NCI-H1694 (cell line): ENCODE data around the gene VTN.

Source experiments
- DNase-seq: peaks from one replicate; lab custom pipeline; 2025; lab: John Stamatoyannopoulos, UW

VTN gene, protein sequence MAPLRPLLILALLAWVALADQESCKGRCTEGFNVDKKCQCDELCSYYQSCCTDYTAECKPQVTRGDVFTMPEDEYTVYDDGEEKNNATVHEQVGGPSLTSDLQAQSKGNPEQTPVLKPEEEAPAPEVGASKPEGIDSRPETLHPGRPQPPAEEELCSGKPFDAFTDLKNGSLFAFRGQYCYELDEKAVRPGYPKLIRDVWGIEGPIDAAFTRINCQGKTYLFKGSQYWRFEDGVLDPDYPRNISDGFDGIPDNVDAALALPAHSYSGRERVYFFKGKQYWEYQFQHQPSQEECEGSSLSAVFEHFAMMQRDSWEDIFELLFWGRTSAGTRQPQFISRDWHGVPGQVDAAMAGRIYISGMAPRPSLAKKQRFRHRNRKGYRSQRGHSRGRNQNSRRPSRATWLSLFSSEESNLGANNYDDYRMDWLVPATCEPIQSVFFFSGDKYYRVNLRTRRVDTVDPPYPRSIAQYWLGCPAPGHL

GRCh38 chr17:28370035-28370743, at the start of gene VTN:
Gene VTN (minus strand): TSS chr17:28370307. CDS start chr17:28370203, 104 bp downstream.
- no peak for DNase-seq

DNA sequence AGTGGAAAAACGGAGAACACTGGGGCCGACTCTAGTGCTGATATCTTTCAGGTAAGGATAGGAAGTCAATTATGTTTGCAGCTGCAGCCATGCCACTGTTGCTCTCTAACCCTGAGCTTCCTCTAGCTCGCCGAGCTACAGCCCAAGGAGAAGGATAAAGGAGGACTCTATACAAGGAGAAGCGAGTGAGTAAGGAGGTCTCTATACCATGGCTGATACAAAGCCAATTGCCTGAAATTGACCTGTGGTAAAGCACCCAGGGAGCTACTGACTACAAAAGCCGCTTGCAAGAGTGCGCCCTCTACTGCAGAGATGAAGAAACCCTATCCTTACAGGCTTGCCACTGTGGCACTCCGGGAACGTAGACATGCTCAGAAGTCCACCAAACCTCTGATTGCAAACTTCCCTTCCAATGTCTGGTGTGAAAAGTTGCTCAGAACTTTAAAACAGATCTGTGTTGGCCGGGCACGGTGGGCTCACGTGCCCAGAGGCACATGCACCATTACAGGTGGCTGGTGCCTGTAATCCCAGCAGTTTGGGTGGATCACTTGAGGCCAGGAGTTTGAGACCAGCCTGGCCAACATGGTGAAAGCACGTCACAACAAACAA, 46.7 kb upstream of the VTN start:
- DNase-seq, result peak; percentile 79

DNA sequence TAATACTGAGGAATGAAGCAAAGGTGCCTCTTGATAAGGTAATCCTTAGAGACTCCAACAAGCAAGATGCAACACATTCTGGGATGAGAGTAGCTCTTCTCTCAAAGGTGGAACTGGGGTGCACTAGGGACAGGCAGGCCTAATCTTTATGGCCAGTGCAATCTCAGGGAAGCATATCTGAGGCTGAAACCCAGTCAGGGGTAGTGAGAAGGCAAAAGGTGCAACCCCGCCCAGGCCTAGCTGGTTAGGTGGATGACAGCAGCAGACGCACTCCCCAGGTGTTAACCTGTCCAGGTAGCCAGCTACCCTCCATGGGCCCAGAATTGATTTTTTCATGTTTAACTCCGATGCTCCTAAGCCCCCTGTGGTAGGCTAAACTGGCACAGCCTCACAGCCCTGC, 45.8 kb upstream of the VTN start:
- no peak for DNase-seq

GRCh38 chr17:28413804-28414203, 43.7 kb upstream of the VTN start:
- no peak for DNase-seq

DNA sequence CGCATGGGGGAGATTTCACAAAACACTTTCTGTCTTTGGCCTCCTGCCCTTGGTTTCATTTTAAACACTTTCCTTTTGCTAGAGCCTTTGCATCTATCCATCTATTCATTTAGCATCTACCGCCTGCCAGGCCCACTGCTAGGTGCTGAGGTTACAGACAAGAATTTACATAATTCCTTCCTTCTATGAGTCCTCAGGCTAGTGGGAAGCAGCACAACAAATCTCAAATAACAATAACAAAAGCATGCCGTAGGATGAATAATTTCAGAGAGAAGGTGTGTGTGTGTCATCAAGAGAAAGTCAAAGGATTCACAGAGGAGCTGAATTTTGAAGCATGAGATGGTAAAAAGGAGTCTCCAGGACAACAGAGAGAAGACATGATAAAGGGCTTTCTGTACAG, 42.0 kb upstream of the VTN start:
- no peak for DNase-seq

DNA sequence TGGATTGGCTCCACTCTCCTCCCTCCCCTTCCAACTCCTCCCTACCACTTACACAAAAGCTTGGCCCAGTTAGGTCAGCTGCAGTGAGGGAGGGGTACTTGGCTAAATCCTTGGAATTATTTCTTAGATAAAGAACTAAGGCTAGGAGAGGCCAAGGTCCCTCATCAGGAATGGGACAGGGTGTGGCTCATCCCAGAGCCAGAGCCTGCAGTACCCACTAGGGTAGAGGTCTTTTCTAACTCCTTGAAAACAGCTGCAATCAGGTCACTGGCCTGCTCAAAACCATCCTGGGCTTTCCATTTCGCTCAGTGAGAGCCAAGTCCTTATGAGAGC, 37.8 kb upstream of the VTN start:
- DNase-seq, result no peak

DNA sequence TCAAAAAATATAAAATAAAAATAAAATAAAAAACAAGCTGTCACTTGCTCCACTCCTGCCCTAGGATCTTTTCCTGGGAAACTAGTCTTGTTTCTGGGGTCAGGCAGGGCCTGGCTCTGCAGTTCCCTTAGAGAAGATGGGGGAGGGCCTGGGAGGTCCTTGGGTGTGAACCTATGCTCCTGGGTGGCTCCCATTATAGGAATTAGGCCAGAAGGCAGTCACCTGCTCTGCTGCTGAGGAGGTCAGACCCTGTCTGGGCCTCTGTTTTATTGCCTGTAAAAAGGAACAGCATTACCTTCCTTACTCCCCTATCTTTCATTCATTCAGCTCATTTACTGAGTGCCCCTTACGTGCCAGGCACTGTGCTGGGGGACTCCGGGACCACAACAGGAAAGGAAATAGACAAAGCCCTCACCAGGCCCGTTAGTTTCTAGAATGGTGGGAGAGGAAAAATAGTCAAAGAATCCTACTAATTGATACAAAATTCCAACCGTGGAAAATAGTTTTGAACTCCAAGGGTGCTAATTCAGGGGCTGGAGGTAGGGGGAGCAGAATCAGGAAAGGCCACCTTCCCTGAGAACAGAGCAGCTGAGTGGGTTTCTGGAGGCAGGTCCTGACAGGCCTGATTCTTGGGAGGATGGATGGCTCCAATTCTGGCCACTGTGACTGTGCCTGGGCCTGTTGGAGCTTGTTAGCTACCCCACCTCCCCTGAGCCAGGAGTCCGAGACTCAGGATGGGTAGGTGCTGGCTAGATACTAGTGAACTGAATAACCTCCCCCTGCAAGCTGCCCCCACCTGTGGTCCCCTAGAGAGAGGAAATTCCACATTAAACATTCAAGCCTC, 37.2 kb upstream of the VTN start:
- DNase-seq, result peak; percentile 78

DNA sequence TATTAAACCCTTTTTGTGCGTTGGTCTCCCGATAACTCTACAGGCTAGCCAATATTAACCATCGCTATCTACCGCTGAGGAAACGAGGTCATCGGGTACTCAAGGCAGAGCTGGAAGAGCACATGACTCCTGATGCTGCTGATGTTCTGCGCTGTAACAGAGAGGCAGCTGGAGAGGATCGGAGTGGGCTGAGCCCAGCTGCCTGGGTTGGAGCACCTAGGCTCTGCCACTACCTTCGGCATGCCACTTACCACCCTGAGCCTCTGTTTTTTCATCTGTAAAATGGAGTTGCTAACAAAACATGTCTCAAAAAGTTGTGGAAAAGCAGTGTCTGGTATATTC, 36.3 kb upstream of the VTN start:
- peak; percentile 10 for DNase-seq

- peak; percentile 33 for DNase-seq
Observed at GRCh38 chr17:28405632-28406472, 35.7 kb upstream of the VTN start, which contains the start of gene SLC46A1. Gene SLC46A1 (minus strand): TSS chr17:28406212. CDS start chr17:28406114, 98 bp downstream.

DNA sequence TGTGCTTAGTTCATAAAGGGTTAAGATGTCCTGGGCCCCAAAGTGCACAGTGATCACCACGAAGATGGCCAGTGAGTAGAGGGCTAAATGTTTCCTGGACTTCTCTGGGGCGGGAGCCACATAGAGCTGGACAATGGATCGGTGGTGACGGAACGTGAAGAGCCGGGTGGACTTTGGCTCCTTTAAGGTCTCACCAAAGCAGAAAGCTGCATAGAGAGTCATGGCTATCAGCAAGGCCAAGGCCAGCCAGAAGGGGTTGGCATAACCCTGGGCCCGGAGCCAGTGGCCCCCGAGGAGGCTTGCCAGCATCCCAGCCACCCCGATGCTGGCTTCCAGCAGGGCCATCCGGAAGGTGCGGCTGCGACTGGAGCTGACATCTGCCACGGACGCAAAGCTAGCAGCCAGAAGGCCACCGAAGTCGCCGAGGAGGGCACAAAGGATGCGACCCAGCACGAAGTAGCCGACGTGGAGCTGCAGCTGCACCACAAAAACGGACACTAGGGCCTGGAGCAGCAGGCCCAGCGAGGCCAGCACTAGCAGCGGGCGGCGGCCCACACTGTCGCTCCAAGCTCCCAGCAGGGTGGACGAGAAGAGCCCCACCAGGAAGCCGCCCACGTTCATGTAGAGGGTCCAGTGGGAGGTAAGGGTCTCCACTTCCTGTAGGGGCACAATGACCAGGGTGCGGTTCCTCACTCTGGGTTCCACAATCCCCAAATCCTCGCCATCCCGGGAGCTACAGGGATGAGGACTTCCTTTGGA, 34.9 kb upstream of the VTN start:
- no peak for DNase-seq

- DNase-seq, result no peak
Observed at GRCh38 chr17:28404461-28404811, 34.3 kb upstream of the VTN start.

GRCh38 chr17:28404007-28404406, 33.9 kb upstream of the VTN start:
- DNase-seq, result no peak

- no peak for DNase-seq
Observed at GRCh38 chr17:28402844-28403243, 32.7 kb upstream of the VTN start.

GRCh38 chr17:28402224-28402630, 32.1 kb upstream of the VTN start:
- no peak for DNase-seq

DNA sequence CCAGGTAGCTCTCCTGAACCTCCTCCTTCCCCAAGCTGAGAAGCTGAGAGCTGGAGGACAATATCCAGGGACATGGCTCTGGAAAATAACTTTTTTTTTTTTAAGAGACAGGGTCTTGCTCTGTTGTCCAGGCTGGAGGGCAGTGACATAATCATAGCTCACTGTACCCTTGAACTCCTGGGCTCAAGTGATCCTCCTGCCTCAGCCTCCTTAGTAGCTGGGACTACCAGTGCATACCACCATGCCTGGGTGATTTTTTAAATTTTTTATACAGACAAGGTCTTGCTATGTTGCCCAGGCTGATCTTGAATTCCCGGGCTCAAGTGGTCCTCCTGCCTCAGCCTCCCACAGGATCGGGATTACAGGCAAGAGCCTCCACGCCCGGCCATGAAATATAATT, 29.7 kb upstream of the VTN start:
- DNase-seq, result no peak

GRCh38 chr17:28398280-28398981, 28.3 kb upstream of the VTN start:
- DNase-seq, result no peak

GRCh38 chr17:28397687-28398279, 27.7 kb upstream of the VTN start:
- DNase-seq, result no peak

GRCh38 chr17:28397275-28397674, 27.2 kb upstream of the VTN start:
- no peak for DNase-seq

GRCh38 chr17:28396635-28397239, 26.6 kb upstream of the VTN start:
- no peak for DNase-seq
